ENCODE results near the gene BMPER.

Gene BMPER

GRCh38 chr7:33986951-33987947 is 81.9 kb downstream of the BMPER start:
- H3K4me3 ChIP-seq (ENCODE audit: low read length), result no peak overlapping the region
- no peak overlapping the region for H3K9ac ChIP-seq (ENCODE audit: low read length)

GRCh38 chr7:33996899-33997298 is 91.6 kb downstream of the BMPER start:
- Histone ChIP-seq H3K4me1 (ENCODE audit: control insufficient read depth, insufficient read depth, low read length) (no peaks in the 10 kb centered on the region), H3K27me3 (ENCODE audit: control insufficient read depth, insufficient read depth, low read length) (no peaks in the 10 kb centered on the region), H3K27ac (ENCODE audit: low read depth, low read length) (no peak overlapping the region)

More at GRCh38 chr7:33986951-33987947, 81.9 kb downstream of the BMPER start:
- Histone ChIP-seq H3K27ac (ENCODE audit: low read depth, low read length) (no peak overlapping the region), H3K27me3 (ENCODE audit: control insufficient read depth, insufficient read depth, low read length) (no peaks in the 10 kb centered on the region), H3K4me1 (ENCODE audit: control insufficient read depth, insufficient read depth, low read length) (no peaks in the 10 kb centered on the region), H3K36me3 (ENCODE audit: control insufficient read depth, insufficient read depth, low read length) (no peaks in the 10 kb centered on the region)

GRCh38 chr7:33998476-33998875 is 93.1 kb downstream of the BMPER start:
- no peak overlapping the region for H3K27ac ChIP-seq (ENCODE audit: low read depth, low read length)
- no peaks in the 10 kb centered on the region for H3K27me3 ChIP-seq (ENCODE audit: control insufficient read depth, insufficient read depth, low read length)
- no peaks in the 10 kb centered on the region for H3K36me3 ChIP-seq (ENCODE audit: control insufficient read depth, insufficient read depth, low read length)
- no peaks in the 10 kb centered on the region for H3K4me1 ChIP-seq (ENCODE audit: control insufficient read depth, insufficient read depth, low read length)
- no peak overlapping the region for H3K4me3 ChIP-seq (ENCODE audit: low read length)
- H3K9ac ChIP-seq (ENCODE audit: low read length), result no peak overlapping the region

More at GRCh38 chr7:33996899-33997298, 91.6 kb downstream of the BMPER start:
- no peak overlapping the region for H3K4me3 ChIP-seq (ENCODE audit: low read length)
- H3K9ac ChIP-seq (ENCODE audit: low read length), result no peak overlapping the region
- H3K36me3 ChIP-seq (ENCODE audit: control insufficient read depth, insufficient read depth, low read length), result no peaks in the 10 kb centered on the region

GRCh38 chr7:34011017-34011695 is 105.8 kb downstream of the BMPER start:
- Histone ChIP-seq H3K4me1 (ENCODE audit: control insufficient read depth, insufficient read depth, low read length) (no peaks in the 10 kb centered on the region), H3K36me3 (ENCODE audit: control insufficient read depth, insufficient read depth, low read length) (no peaks in the 10 kb centered on the region), H3K27ac (ENCODE audit: low read depth, low read length) (no peak overlapping the region), H3K27me3 (ENCODE audit: control insufficient read depth, insufficient read depth, low read length) (no peaks in the 10 kb centered on the region), H3K4me3 (ENCODE audit: low read length) (no peak overlapping the region), H3K9ac (ENCODE audit: low read length) (no peak overlapping the region)

GRCh38 chr7:34011696-34012095 is 106.4 kb downstream of the BMPER start:
- Histone ChIP-seq H3K4me1 (ENCODE audit: control insufficient read depth, insufficient read depth, low read length) (no peaks in the 10 kb centered on the region), H3K27me3 (ENCODE audit: control insufficient read depth, insufficient read depth, low read length) (no peaks in the 10 kb centered on the region), H3K9ac (ENCODE audit: low read length) (no peak overlapping the region), H3K36me3 (ENCODE audit: control insufficient read depth, insufficient read depth, low read length) (no peaks in the 10 kb centered on the region), H3K27ac (ENCODE audit: low read depth, low read length) (no peak overlapping the region), H3K4me3 (ENCODE audit: low read length) (no peak overlapping the region)

- H3K27me3 ChIP-seq (ENCODE audit: control insufficient read depth, insufficient read depth, low read length), result no peaks in the 10 kb centered on the region
- H3K9ac ChIP-seq (ENCODE audit: low read length), result no peak overlapping the region
- H3K27ac ChIP-seq (ENCODE audit: low read depth, low read length), result no peak overlapping the region
- no peaks in the 10 kb centered on the region for H3K36me3 ChIP-seq (ENCODE audit: control insufficient read depth, insufficient read depth, low read length)
- H3K4me3 ChIP-seq (ENCODE audit: low read length), result no peak overlapping the region
- H3K4me1 ChIP-seq (ENCODE audit: control insufficient read depth, insufficient read depth, low read length), result no peaks in the 10 kb centered on the region
Observed at GRCh38 chr7:34013421-34013820, 108.1 kb downstream of the BMPER start.

GRCh38 chr7:34015651-34016050 is 110.3 kb downstream of the BMPER start:
- H3K36me3 ChIP-seq (ENCODE audit: control insufficient read depth, insufficient read depth, low read length), result no peaks in the 10 kb centered on the region
- no peaks in the 10 kb centered on the region for H3K27me3 ChIP-seq (ENCODE audit: control insufficient read depth, insufficient read depth, low read length)
- no peak overlapping the region for H3K27ac ChIP-seq (ENCODE audit: low read depth, low read length)
- no peak overlapping the region for H3K9ac ChIP-seq (ENCODE audit: low read length)
- no peaks in the 10 kb centered on the region for H3K4me1 ChIP-seq (ENCODE audit: control insufficient read depth, insufficient read depth, low read length)
- no peak overlapping the region for H3K4me3 ChIP-seq (ENCODE audit: low read length)

GRCh38 chr7:34016876-34017275 is 111.5 kb downstream of the BMPER start:
- Histone ChIP-seq H3K4me3 (ENCODE audit: low read length) (no peak overlapping the region), H3K9ac (ENCODE audit: low read length) (no peak overlapping the region), H3K36me3 (ENCODE audit: control insufficient read depth, insufficient read depth, low read length) (no peaks in the 10 kb centered on the region), H3K27me3 (ENCODE audit: control insufficient read depth, insufficient read depth, low read length) (no peaks in the 10 kb centered on the region), H3K27ac (ENCODE audit: low read depth, low read length) (no peak overlapping the region), H3K4me1 (ENCODE audit: control insufficient read depth, insufficient read depth, low read length) (no peaks in the 10 kb centered on the region)

- H3K9ac ChIP-seq (ENCODE audit: low read length), result no peak overlapping the region
- no peaks in the 10 kb centered on the region for H3K36me3 ChIP-seq (ENCODE audit: control insufficient read depth, insufficient read depth, low read length)
- no peaks in the 10 kb centered on the region for H3K27me3 ChIP-seq (ENCODE audit: control insufficient read depth, insufficient read depth, low read length)
- H3K4me1 ChIP-seq (ENCODE audit: control insufficient read depth, insufficient read depth, low read length), result no peaks in the 10 kb centered on the region
- no peak overlapping the region for H3K27ac ChIP-seq (ENCODE audit: low read depth, low read length)
- H3K4me3 ChIP-seq (ENCODE audit: low read length), result no peak overlapping the region
Observed at GRCh38 chr7:34019301-34019790, 114.0 kb downstream of the BMPER start.

GRCh38 chr7:34022626-34023025 is 117.3 kb downstream of the BMPER start:
- no peaks in the 10 kb centered on the region for H3K36me3 ChIP-seq (ENCODE audit: control insufficient read depth, insufficient read depth, low read length)
- H3K27me3 ChIP-seq (ENCODE audit: control insufficient read depth, insufficient read depth, low read length), result no peaks in the 10 kb centered on the region

GRCh38 chr7:34025600-34025999 is 120.3 kb downstream of the BMPER start:
- Histone ChIP-seq H3K4me3 (ENCODE audit: low read length) (no peak overlapping the region), H3K27me3 (ENCODE audit: control insufficient read depth, insufficient read depth, low read length) (no peaks in the 10 kb centered on the region), H3K27ac (ENCODE audit: low read depth, low read length) (no peak overlapping the region), H3K36me3 (ENCODE audit: control insufficient read depth, insufficient read depth, low read length) (no peaks in the 10 kb centered on the region), H3K4me1 (ENCODE audit: control insufficient read depth, insufficient read depth, low read length) (no peaks in the 10 kb centered on the region), H3K9ac (ENCODE audit: low read length) (no peak overlapping the region)

More at GRCh38 chr7:34022626-34023025, 117.3 kb downstream of the BMPER start:
- Histone ChIP-seq H3K4me1 (ENCODE audit: control insufficient read depth, insufficient read depth, low read length) (no peaks in the 10 kb centered on the region), H3K9ac (ENCODE audit: low read length) (no peak overlapping the region), H3K4me3 (ENCODE audit: low read length) (no peak overlapping the region), H3K27ac (ENCODE audit: low read depth, low read length) (no peak overlapping the region)

GRCh38 chr7:34026481-34027190 is 121.3 kb downstream of the BMPER start:
- no peaks in the 10 kb centered on the region for H3K4me1 ChIP-seq (ENCODE audit: control insufficient read depth, insufficient read depth, low read length)
- no peaks in the 10 kb centered on the region for H3K36me3 ChIP-seq (ENCODE audit: control insufficient read depth, insufficient read depth, low read length)
- no peak overlapping the region for H3K9ac ChIP-seq (ENCODE audit: low read length)
- no peak overlapping the region for H3K4me3 ChIP-seq (ENCODE audit: low read length)
- no peak overlapping the region for H3K27ac ChIP-seq (ENCODE audit: low read depth, low read length)
- H3K27me3 ChIP-seq (ENCODE audit: control insufficient read depth, insufficient read depth, low read length), result no peaks in the 10 kb centered on the region
